GM18508 (cell line): ENCODE data around the gene UBQLN2.
"Not testable (repeated sequence)": the region's sequence is repeated elsewhere in the genome, so short reads cannot be mapped to it uniquely, and the experiment has no call there.

Source experiments
- ATAC-seq: cut with Tn5 transposase; IDR thresholded peaks from one replicate; pipeline ENCODE4 v1.9.1; 2021; ENCODE audit warnings: moderate number of reproducible peaks; ENCODE audit not compliant: insufficient read depth, unreplicated experiment

UBQLN2 gene

DNA sequence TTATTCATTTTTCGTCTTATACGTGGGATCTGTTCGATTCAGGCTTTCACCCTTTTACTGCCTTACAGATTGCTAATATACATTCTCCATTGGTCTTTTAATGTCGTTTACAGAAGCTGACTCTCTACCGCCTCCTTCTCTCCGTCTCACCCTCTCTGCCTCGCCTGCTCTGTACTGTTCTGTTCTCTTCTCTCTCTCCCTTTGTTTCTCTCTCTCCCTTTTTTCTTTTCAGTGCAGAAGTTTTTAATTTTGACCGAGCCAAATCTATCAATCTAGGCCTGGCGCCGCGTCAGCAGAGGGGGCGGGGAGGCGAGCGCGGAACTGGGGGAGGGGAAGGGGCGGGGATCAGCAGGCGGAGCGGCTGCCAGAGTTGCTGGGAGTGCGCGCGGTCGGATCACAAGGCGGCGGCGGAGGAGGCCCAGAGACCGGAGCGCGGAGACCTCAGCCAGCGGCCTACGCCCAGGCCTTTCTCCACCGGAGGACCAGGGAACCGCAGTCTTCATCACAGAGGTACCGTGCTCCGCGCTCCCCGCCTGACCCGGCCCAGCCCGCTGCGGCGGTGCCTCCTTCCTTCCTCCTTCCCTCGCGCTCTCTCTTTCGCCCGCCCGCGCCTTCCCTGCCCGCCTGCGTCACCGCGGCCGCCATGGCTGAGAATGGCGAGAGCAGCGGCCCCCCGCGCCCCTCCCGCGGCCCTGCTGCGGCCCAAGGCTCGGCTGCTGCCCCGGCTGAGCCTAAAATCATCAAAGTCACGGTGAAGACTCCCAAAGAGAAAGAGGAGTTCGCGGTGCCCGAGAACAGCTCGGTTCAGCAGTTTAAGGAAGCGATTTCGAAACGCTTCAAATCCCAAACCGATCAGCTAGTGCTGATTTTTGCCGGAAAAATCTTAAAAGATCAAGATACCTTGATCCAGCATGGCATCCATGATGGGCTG is at the start of gene UBQLN2:
UBQLN2 (plus strand) TSS at position 397 of the 931 bp plus-strand sequence; CDS start at position 644, 247 bp downstream.
- ATAC-seq = peak; percentile 45

DNA sequence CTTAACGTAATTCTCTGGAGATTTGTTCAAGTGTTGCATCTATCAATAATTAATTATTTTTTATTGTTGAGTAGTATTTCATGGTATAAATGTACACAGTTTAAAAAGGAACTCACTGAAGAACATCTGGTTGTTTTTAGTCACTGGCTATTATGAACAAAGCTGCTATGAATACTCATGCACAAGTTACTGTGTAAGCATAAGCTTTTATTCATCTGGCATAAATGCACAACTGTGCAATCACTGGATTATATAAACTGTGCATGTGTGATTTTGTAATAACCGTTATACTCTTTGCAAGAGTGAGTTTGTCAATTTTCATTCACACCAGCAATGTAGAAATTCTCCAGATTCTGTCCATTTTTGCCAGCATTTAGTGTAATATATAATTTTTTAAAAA is 43.8 kb upstream of the UBQLN2 start:
- no peak for ATAC-seq

DNA sequence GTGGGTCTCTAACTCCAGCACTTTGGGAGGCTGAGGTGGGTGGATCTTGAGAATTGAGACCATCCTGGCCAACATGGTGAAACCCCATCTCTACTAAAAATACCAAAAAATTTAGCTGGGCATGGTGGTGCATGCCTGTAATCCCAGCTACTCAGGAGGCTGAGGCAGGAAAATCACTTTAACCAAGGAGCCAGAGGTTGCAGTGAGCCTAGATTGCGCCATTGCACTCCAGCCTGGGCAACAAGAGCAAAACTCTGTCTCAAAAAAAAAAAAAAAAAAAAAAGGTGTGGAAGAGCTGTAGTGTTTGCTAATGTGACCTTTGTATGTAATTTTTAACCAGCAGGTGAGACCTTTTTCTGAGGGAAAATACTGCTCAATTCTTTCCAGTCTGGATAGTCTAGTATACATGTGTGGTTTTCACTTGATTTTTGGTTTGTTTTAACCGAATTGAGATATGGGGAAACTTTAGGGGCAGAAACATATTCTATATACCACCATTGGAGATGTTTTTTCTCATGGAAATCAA is 33.9 kb upstream of the UBQLN2 start:
- not testable (repeated sequence) for ATAC-seq

DNA sequence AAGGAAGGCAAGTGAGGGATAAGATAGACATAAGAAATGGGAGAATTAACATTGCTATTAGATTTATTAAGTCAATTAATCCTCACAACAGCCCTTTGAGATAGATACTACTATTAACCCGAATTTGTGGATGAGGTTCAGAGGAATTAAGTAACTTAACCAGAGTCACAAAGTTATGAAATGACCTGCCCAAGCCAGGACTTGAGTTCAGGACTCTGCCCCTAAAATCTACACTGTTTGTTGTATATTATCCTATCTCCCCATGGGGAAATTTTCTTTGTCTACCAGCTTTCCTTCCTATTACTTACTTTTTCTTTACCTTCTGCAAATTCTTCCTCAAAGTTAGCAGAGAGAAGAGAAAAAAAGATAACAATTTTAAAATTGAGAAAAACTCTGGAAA is 33.4 kb upstream of the UBQLN2 start:
- ATAC-seq = no peak

DNA sequence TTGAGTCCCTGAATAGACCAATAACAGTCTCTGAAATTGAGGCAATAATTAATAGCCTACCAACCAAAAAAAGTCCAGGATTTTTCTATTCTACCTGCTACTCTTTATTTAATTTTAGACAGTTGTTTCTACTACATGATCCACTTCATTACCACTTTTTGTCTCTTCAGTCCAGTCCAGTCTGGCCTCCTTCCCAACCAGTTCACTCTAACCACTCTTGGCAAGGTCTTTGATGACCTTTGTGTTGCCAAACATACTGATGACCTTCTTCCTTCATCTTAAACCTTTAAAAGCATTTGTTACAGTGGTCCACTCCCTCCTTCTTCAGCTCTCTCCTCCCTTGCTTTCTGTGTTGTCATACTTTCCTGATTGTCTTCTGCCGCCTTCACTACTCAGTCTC is 12.8 kb upstream of the UBQLN2 start:
- no peak for ATAC-seq

DNA sequence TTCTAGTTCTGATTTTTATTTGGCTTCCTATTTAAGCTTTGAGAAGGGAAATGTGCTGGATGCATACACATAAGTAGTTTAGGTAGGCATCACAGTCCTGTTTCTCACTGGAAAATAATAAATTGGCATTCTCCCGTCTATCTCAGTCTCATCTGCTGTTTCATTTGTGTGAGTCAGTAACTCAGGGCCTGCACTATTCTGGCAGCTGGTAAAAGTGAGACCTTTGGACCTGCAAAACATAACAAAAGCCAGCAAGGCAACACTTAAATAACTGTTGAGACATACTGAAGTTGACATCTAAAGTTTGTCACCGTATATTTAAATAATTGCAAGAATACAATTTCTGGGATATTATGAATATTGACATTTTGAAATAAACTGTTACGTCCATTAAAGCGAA is 8.6 kb upstream of the UBQLN2 start:
- ATAC-seq = no peak

DNA sequence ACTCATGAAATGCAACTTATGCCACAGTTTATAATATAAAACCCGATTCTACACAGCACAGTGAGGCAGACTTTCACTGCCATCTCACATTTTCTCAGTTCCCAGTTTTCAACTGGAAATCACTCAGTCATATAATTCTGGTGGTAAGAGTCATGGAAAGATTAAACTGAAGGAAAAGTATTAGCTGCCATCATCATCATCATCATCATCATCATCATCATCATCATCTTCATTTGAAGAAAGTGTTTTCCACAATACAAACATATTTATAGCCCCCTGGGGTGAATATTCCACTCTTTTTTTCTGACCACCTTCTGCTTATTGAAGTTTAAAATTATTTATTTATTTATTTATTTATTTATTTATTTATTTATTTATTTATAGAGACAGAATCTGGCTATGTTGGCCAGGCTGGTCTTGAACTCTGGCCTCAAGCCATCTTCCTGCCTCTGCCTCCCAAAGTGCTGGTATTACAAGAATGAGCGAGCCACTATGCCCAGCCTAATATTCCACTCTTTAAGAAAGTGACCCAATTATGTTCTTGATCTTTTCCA is 6.0 kb upstream of the UBQLN2 start:
- no peak for ATAC-seq

DNA sequence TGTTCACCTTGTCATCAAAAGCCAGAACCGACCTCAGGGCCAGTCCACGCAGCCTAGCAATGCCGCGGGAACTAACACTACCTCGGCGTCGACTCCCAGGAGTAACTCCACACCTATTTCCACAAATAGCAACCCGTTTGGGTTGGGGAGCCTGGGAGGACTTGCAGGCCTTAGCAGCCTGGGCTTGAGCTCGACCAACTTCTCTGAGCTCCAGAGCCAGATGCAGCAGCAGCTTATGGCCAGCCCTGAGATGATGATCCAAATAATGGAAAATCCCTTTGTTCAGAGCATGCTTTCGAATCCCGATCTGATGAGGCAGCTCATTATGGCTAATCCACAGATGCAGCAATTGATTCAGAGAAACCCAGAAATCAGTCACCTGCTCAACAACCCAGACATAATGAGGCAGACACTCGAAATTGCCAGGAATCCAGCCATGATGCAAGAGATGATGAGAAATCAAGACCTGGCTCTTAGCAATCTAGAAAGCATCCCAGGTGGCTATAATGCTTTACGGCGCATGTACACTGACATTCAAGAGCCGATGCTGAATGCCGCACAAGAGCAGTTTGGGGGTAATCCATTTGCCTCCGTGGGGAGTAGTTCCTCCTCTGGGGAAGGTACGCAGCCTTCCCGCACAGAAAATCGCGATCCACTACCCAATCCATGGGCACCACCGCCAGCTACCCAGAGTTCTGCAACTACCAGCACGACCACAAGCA is 898 bp downstream of the UBQLN2 start:
- ATAC-seq = peak; percentile 16

DNA sequence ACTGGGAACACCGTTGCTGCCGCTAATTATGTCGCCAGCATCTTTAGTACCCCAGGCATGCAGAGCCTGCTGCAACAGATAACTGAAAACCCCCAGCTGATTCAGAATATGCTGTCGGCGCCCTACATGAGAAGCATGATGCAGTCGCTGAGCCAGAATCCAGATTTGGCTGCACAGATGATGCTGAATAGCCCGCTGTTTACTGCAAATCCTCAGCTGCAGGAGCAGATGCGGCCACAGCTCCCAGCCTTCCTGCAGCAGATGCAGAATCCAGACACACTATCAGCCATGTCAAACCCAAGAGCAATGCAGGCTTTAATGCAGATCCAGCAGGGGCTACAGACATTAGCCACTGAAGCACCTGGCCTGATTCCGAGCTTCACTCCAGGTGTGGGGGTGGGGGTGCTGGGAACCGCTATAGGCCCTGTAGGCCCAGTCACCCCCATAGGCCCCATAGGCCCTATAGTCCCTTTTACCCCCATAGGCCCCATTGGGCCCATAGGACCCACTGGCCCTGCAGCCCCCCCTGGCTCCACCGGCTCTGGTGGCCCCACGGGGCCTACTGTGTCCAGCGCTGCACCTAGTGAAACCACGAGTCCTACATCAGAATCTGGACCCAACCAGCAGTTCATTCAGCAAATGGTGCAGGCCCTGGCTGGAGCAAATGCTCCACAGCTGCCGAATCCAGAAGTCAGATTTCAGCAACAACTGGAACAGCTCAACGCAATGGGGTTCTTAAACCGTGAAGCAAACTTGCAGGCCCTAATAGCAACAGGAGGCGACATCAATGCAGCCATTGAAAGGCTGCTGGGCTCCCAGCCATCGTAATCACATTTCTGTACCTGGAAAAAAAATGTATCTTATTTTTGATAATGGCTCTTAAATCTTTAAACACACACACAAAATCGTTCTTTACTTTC is 1.8 kb downstream of the UBQLN2 start:
- ATAC-seq = no peak

DNA sequence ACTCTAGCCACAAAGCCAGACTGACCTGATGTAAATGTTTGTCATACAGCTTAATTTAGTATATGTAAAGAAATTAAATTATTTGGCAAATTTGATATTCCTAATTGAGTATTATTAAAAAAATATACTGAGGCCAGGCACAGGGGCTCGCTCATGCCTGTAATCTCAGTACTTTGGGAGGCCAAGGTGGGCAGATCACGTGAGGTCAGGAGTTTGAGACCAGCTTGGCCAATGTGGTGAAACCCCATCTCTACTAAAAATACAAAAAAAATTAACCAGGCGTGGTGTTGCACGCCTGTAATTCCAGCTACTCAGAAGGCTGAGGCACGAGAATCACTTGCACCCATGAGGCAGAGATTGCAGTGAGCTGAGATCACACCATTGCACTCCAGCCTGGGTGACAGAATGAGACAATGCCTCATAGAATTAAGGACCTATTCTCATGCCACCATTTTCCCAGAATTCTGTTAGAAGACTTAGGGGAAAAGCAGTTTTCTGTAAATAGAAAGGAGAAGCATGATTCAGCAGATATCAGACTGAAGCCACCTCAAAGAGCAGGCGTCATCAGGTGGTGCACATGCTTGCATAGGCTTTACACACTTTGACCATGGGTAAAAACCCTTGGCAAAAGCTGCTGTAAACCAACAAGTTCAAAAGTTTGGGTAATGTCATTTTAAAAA is 6.1 kb downstream of the UBQLN2 start:
- ATAC-seq = no peak

DNA sequence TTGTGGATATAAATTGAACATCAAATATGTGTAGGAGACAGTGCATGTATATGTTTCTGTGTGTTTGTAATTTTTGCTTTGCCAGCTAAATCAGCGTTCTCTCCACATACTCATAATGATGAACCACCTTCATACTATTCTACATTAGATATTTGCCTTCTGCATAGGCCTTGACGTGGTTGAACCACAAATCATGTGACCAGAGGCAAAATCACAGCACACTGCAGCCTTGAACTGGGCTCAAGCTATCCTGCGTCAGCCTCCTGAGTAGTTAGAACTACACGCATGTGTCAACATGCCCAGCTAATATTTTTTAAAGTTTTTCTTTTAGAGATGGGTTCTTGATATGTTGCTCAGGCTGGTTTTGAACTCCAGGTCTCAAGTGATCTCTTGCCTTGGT is 9.5 kb downstream of the UBQLN2 start:
- no peak for ATAC-seq

DNA sequence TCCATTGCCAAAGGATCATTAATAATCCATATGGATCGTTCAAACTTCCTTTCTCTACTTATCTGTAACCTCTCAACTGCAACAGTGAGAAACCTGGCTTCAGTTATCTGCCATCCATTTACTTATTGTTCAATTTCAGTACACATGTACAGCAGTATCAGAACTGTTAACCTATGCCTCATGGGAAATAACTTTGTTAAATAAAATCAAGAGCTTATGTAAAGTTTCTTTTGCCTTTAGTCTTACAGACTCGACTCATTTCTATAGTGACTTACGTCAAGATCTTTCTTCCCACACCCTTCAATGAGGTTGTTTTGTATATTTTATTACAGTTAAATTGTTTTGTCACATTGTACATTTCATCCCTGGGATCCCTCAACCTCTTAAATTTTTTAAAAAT is 11.4 kb downstream of the UBQLN2 start:
- no peak for ATAC-seq

DNA sequence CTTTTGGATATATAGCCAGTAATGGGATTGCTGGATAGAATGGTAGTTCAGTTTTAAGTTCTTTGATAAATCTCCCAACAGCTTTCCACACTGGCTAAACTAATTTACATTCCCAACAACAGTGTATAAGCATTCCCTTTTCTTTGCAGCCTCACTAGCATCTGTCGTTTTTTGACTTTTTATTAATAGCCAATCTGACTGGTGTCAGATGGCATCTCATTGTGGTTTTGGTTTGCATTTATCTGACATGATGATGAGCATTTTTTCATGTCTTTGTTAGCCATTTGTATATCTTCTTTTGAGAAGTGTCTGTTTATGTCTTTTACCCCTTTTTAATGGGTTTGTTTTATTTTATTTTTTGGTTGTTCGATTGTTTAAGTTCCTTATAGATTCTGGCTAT is 13.3 kb downstream of the UBQLN2 start:
- ATAC-seq = no peak

DNA sequence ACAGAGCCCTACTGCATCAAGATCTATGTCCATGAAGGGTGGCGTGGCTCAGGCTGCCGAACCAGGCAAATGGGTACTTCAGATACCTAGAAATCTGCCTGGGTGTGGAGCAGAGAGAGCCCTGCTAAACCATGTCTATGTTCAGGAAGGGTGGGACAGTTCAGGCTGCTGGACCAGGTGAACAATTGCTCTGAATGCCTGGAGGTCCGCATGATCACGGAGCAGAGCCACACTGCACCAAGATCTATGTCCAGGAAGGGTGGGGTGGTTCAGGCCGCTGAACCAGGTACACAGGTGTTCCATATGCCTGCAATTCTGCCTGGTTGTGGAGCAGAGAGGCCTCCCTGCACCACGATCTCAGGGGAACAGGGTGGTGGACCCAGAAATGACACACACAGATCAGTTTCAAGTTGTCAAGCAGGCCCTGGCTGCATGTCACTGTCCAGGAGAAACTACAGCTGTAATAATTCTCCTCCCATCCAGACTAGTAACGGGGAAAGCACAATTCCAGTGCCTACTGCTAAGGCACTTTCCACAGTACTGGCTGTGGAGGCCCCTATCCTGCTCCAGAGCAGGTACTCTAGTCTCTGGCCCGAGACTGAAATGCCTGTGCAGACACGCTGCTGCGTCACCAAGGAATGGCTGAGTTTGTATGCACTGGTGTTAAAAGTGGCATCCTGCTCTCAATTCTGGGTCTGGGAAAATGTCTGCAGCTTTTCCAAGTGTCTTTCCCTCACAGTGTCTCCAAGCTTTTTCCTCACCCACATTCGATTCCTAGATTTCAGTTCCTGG is 25.2 kb downstream of the UBQLN2 start:
- no peak for ATAC-seq

DNA sequence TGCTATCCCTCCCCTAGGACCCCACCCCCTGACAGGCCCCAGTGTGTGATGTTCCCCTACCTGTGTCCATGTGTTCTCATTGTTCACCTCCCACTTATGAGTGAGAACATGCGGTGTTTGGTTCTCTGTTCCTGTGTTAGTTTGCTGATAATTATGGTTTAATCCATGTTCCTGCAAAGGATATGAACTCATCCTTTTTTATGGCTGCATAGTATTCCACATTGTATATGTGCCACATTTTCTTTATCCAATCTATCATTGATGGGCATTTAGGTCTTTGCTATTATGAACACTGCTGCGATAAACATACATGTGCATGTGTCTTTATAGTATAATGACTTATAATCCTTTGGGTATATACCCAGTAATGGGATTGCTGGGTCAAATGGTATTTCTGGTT is 28.4 kb downstream of the UBQLN2 start:
- not testable (repeated sequence) for ATAC-seq

DNA sequence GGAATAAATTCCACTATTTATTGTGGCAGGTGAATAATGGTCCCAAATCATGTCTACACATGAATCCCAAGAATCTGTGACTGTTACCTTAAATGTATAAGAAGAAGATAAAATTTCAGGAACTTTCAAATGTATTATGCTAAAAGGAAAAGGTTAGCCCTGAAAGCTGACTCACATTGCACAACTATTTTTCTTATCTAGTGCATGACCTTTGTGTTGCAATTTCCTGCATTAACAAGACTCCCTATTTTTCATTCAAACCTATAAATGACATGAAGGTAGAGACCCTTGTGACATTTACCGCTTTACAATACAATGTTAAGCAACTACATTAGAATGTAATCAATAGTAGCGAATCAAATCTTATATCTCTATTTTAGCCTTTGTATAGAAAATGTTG is 36.7 kb downstream of the UBQLN2 start:
- no peak for ATAC-seq

DNA sequence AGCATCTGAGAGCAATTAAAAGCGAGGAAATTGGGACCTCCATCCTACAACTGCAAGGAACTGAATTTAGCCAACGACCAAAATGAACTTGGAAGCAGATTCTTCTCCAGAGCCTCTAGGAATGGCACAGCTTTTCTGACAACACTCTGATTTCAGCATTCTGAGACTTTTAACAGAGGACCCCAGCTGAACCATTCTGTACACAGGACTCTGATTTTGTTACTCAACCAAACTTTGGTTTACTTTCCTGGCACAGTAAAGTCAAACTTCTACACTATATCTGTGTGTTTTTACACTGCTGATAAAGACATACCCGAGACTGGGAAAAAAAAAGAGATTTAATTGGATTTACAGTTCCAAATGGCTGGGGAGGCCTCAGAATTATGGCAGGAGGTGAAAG is 37.6 kb downstream of the UBQLN2 start:
- ATAC-seq = no peak

DNA sequence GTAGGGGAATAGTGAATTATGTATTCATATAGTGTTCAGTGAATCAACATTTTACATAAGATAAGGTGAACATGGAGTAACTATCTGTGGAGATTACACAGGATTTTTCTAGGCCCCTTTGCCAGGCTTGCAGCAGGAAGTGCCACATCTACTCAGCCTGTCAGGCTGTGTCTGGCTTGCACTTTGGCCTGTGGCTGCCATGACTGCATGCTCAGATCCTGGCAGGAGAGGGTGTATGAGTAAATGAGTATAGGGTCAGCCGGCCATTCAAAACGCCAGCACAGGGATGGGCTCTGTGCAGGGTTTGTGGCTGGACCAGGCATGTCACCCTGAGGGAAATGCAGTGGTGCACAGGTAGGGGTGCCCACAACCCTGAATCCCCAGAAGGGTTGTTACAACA is 51.9 kb downstream of the UBQLN2 start:
- no peak for ATAC-seq
